Endothelial cell of umbilical vein (primary cell): ENCODE measurements around the gene FAM83F. TPM values are rescaled to one million over a fixed set of nuclear protein-coding genes. Genes with fewer than 3 reads are reported as not detected.

Experiments
- BruUV-seq: library from RNA; stranded (reverse); fragments of 400-500 nt; replicated peaks from 2 replicates; lab custom pipeline; 2021; lab: Mats Ljungman, UMichigan
- CTCF ChIA-PET: fragments of 300-600, 350-600 bp; sonication (Branson Sonifier 250); formaldehyde crosslinking; loops from one replicate; lab custom pipeline; 2021; ENCODE audit warnings: antibody characterized with exemption, inconsistent platforms; lab: Charles Lee
- POLR2A ChIA-PET: fragments of 300-600, 350-600 bp; sonication (Branson Sonifier 250); formaldehyde crosslinking; loops from one replicate; lab custom pipeline; 2021; ENCODE audit warnings: antibody characterized with exemption, inconsistent platforms; lab: Charles Lee
- DNase-seq: peaks from one replicate; pipeline ENCODE4 v3.0.0-alpha.2; 2011; ENCODE audit warnings: low read depth, low spot score
- FAIRE-seq: peaks from 2 replicates; lab custom pipeline; 2011; peaks lifted over from hg19 to GRCh38; lab: Jason Lieb, UNC
- H2AFZ ChIP-seq: 2 replicates; pipeline ENCODE4 v1.6.0; 2012; ENCODE audit warnings: low read depth, low read length, control low read depth, inconsistent platforms
- H3K27ac ChIP-seq: 2 replicates; pipeline ENCODE4 v1.5.1; 2011; ENCODE audit warnings: low read depth, mild to moderate bottlenecking, control low read depth, low read length, moderate library complexity; ENCODE audit not compliant: insufficient read depth
- H3K27me3 ChIP-seq, 2 experiments: 2 replicates each; pipeline versions ENCODE4 v1.6.0 to v1.6.1; 2011; ENCODE audit warnings: low read length in 2 of 2, mixed read lengths in 1 of 2; ENCODE audit not compliant: control insufficient read depth in 2 of 2, insufficient read depth in 2 of 2
- H3K36me3 ChIP-seq, 2 experiments: 2 replicates in 1 of 2; 3 replicates in 1 of 2; pipeline ENCODE4 v1.5.1; 2011; ENCODE audit warnings: low read length in 2 of 2, mild to moderate bottlenecking in 1 of 2, moderate library complexity in 1 of 2; ENCODE audit not compliant: control insufficient read depth in 2 of 2, insufficient read depth in 2 of 2; ENCODE audit errors: extremely low read depth in 1 of 2
- H3K4me1 ChIP-seq: 3 replicates; pipeline ENCODE4 v1.5.1; 2011; ENCODE audit warnings: mild to moderate bottlenecking, low read length; ENCODE audit not compliant: control insufficient read depth, insufficient read depth; ENCODE audit errors: extremely low read depth
- H3K4me2 ChIP-seq: 2 replicates; pipeline ENCODE4 v1.6.1; 2011; ENCODE audit warnings: low read length, control low read depth, mixed read lengths; ENCODE audit not compliant: insufficient read depth
- H3K4me3 ChIP-seq, 3 experiments: fragments of 200-600 bp in 1 of 3; sonication (generic), shearing (Covaris generic) in 1 of 3; replicated peaks in 1 of 3; 2 replicates each; pipeline ENCODE4 v1.5.1; 2011 to 2016; ENCODE audit warnings: control low read depth in 3 of 3, low read length in 3 of 3, mild to moderate bottlenecking in 2 of 3, inconsistent platforms in 1 of 3, low read depth in 1 of 3, moderate library complexity in 1 of 3; ENCODE audit not compliant: insufficient read depth in 1 of 3
- H3K79me2 ChIP-seq: 2 replicates; pipeline ENCODE4 v1.6.0; 2012; ENCODE audit warnings: low read length, inconsistent platforms; ENCODE audit not compliant: control insufficient read depth, insufficient read depth
- H3K9ac ChIP-seq: replicated peaks from 2 replicates; pipeline ENCODE3; 2011; ENCODE audit warnings: low read length, control low read depth; ENCODE audit not compliant: insufficient read depth; ENCODE audit errors: extremely low read depth
- H3K9me1 ChIP-seq: replicated peaks from 3 replicates; pipeline ENCODE4 v1.6.0; 2011; ENCODE audit warnings: mild to moderate bottlenecking, low read length; ENCODE audit not compliant: control insufficient read depth, insufficient read depth; ENCODE audit errors: extremely low read depth
- H3K9me3 ChIP-seq: replicated peaks from 2 replicates; pipeline ENCODE4 v1.5.1; 2012; ENCODE audit warnings: low read length, inconsistent platforms; ENCODE audit not compliant: control insufficient read depth, insufficient read depth
- H4K20me1 ChIP-seq: replicated peaks from 2 replicates; pipeline ENCODE3; 2011; ENCODE audit warnings: mild to moderate bottlenecking, low read length; ENCODE audit not compliant: control insufficient read depth, insufficient read depth; ENCODE audit errors: extremely low read depth
- EZH2 ChIP-seq: IDR thresholded peaks from 2 replicates; pipeline ENCODE4 v1.6.1; 2012; ENCODE audit warnings: borderline replicate concordance, low read depth, mild to moderate bottlenecking, moderate library complexity, low read length, inconsistent platforms; ENCODE audit not compliant: severe bottlenecking
- FOS ChIP-seq: IDR thresholded peaks from 2 replicates; pipeline ENCODE4 v1.6.1; 2011; ENCODE audit warnings: mild to moderate bottlenecking, low read length, moderate library complexity, borderline replicate concordance; ENCODE audit not compliant: insufficient read depth
- GATA2 ChIP-seq: IDR thresholded peaks from 2 replicates; pipeline ENCODE4 v1.7.0; 2011; ENCODE audit warnings: low read depth, mild to moderate bottlenecking, moderate library complexity, mixed read lengths, low read length; ENCODE audit not compliant: insufficient read length, insufficient read depth
- JUN ChIP-seq: IDR thresholded peaks from 2 replicates; pipeline ENCODE4 v1.6.1; 2011; ENCODE audit warnings: borderline replicate concordance, low read depth; ENCODE audit not compliant: insufficient read length, insufficient read depth
- MYC ChIP-seq: IDR thresholded peaks from one replicate; pipeline ENCODE4 v1.6.1; 2011; ENCODE audit warnings: mild to moderate bottlenecking, low read depth, low read length
- POLR2A ChIP-seq: IDR thresholded peaks from 2 replicates; pipeline ENCODE4 v1.6.1; 2012; ENCODE audit warnings: low read depth, mild to moderate bottlenecking, control low read depth, low read length
- POLR2AphosphoS5 ChIP-seq: IDR thresholded peaks from 2 replicates; pipeline ENCODE4 v1.6.1; 2012; ENCODE audit warnings: low read depth, mild to moderate bottlenecking, control low read depth, low read length, moderate library complexity; ENCODE audit not compliant: insufficient read depth
- dilution Hi-C: fragments of 300-500 bp; cut with MboI; formaldehyde crosslinking; loops from one replicate; pipeline ENCODE4 v1.15.0; 2019; ENCODE audit warnings: low sequenced_read_pairs; ENCODE audit not compliant: extremely low pct_ligation_motif_present
- intact Hi-C: fragments of 100-400 bp; cut with micrococcal nuclease; formaldehyde crosslinking; loops from one replicate; pipeline ENCODE4 v1.10.0; 2022
- polyA plus RNA-seq, 4 experiments: library from polyadenylated mRNA; depleted of rRNA in 3 of 4; stranded (reverse) in 3 of 4; unstranded in 1 of 4; fragments of >200 nt; gene quantifications; 2 replicates each; pipeline versions ENCODE4 v1.2.1 to v1.2.3, GENCODE V29; 2011 to 2012; ENCODE audit warnings: missing spikeins in 1 of 4
- total RNA-seq: library from RNA; stranded (reverse); gene quantifications from 2 replicates; pipeline ENCODE4 v1.2.3, GENCODE V29; 2021
- TF ChIP-seq, protein P1 (sequence below): IDR thresholded peaks from 2 replicates; pipeline ENCODE4 v1.6.1; 2011; ENCODE audit not compliant: insufficient read depth, insufficient read length
- TF ChIP-seq, protein P2 (sequence below), 2 donors: IDR thresholded peaks; 1 replicate in 1 of 2; 2 replicates in 1 of 2; pipeline ENCODE4 v1.5.1; 2011; ENCODE audit warnings: low read length in 2 of 2, mild to moderate bottlenecking in 2 of 2, moderate library complexity in 2 of 2, control low read depth in 1 of 2, inconsistent platforms in 1 of 2, low read depth in 1 of 2; ENCODE audit not compliant: insufficient read depth in 1 of 2; ENCODE audit errors: extremely low read depth in 1 of 2

Gene FAM83F
- total and polyA plus RNA-seq, 2 donors (not counting 3 experiments of a cell fraction or from before 2014, with no cell fraction given), result not detected

DNA sequence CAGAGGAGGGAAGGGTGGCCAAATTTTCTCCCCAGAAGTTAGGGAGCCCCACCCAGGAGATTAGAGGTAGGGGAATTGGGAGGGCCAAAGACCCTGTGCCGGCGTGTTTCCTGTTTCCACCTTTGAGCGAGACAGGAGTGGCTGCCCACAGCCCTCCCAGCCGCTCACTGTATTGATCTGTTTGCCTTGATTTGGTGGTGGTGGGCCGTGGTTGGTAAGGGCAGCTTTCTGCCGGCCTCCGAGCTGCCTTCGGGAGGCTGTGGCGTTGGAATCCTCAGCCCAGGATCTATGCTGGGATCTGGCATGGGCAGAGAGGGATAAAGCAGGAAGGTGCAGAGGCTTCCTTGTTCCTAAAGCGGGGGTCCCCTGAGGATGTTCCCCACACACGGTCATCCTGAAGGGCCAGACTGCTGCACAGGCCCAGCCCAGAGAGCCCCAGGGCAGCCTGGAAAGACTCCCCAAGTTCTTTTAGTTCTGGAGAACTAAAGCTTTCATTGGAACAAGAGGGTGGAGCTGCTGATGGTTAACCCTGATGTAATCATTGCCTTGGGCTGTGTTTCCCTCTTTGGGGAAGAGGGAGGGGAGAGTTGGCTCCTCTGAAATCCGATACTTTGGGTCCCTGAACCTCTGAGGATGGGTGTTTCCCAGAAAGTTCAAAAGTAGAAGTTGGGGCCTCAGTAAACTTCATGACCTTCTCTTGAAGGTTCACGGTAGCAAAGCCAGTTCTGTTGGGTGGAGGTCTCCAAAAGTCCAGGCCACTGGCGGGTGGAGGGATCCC is 7.2 kb downstream of the FAM83F start:
- TF ChIP-seq MYC, result no peak
- no peak for TF ChIP-seq FOS
- no peak for TF ChIP-seq POLR2AphosphoS5
- no peak for TF ChIP-seq GATA2
- TF ChIP-seq, protein P1, sequence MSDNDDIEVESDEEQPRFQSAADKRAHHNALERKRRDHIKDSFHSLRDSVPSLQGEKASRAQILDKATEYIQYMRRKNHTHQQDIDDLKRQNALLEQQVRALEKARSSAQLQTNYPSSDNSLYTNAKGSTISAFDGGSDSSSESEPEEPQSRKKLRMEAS, result no peak
- no peak for TF ChIP-seq POLR2A
- TF ChIP-seq, protein P2, sequence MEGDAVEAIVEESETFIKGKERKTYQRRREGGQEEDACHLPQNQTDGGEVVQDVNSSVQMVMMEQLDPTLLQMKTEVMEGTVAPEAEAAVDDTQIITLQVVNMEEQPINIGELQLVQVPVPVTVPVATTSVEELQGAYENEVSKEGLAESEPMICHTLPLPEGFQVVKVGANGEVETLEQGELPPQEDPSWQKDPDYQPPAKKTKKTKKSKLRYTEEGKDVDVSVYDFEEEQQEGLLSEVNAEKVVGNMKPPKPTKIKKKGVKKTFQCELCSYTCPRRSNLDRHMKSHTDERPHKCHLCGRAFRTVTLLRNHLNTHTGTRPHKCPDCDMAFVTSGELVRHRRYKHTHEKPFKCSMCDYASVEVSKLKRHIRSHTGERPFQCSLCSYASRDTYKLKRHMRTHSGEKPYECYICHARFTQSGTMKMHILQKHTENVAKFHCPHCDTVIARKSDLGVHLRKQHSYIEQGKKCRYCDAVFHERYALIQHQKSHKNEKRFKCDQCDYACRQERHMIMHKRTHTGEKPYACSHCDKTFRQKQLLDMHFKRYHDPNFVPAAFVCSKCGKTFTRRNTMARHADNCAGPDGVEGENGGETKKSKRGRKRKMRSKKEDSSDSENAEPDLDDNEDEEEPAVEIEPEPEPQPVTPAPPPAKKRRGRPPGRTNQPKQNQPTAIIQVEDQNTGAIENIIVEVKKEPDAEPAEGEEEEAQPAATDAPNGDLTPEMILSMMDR (IDR thresholded peaks at IDR 0.05; ENCODE audit: extremely low read depth in 1 of 2, insufficient read depth in 1 of 2, low read depth in 1 of 2, low read length in 2 of 2), result no peak
- no peak for TF ChIP-seq EZH2
- no peak for TF ChIP-seq JUN
- H3K4me3 ChIP-seq, result no peak overlapping the region
- no peaks in the 10 kb centered on the region for H3K36me3 ChIP-seq
- no peak overlapping the region for H2AFZ ChIP-seq
- no peak overlapping the region for H3K27ac ChIP-seq
- H3K9me3 ChIP-seq, result no peaks in the 10 kb centered on the region
- no peaks in the 10 kb centered on the region for H4K20me1 ChIP-seq
- intact Hi-C loops, result no loop called here
- no peak overlapping the region for H3K4me2 ChIP-seq
- FAIRE-seq (no peak), DNase-seq (no peak)
- BruUV-seq, result no TSS peak
- H3K9me1 ChIP-seq, result no peaks in the 10 kb centered on the region
- H3K9ac ChIP-seq, result no peak overlapping the region
- ChIA-PET POLR2A (no interaction called here), CTCF (interaction anchor here (1.5 to 3.9 kb wide), 4 partner anchors 8 to 69 kb away, joined by 4 to 16 read pairs (median 9); no protein-coding TSS in a partner anchor)
- H3K27me3 ChIP-seq, result peaks cover 3 to 4% of the 10 kb centered on the region in 2 experiments
- no peaks in the 10 kb centered on the region for H3K79me2 ChIP-seq
- no peaks in the 10 kb centered on the region for H3K4me1 ChIP-seq
- dilution Hi-C loops, result loop anchor here (25.0 kb wide), 1 partner anchor 440 kb away; the partner anchor contains the start of gene CACNA1I
